GM13976 (cell line): ENCODE data around the gene MYO9B.

Source experiments
- DNase-seq: peaks from one replicate; pipeline ENCODE4 v3.0.0; 2012; ENCODE audit warnings: low spot score
- CTCF ChIP-seq: IDR thresholded peaks from 2 replicates; pipeline ENCODE4 v1.5.1; 2012; ENCODE audit warnings: borderline replicate concordance, mild to moderate bottlenecking; ENCODE audit not compliant: insufficient read depth; ENCODE audit errors: extremely low read depth, missing control alignments, control extremely low read depth
- in situ Hi-C: fragments of 300-500 bp; cut with MboI; formaldehyde crosslinking; loops from one replicate; pipeline ENCODE4 v1.12.0; 2022; ENCODE audit warnings: low sequenced_read_pairs, mixed read lengths, inconsistent platforms; ENCODE audit not compliant: unreplicated experiment

The MYO9B gene

GRCh38 chr19:17070912-17071311 is 4.7 kb upstream of the MYO9B start:
- DNase-seq, result no peak
- TF ChIP-seq CTCF, result no peak
- in situ Hi-C loops, result loop anchor here (25.0 kb wide), 1 partner anchor 166 kb away; the partner anchor contains the start of genes NR2F6 and OCEL1

- in situ Hi-C loops, result loop anchor here (25.0 kb wide), 1 partner anchor 163 kb away; the partner anchor contains the start of genes NR2F6 and OCEL1
- DNase-seq, result no peak
- no peak for TF ChIP-seq CTCF
Measured at GRCh38 chr19:17073869-17074633, 1.5 kb upstream of the MYO9B start.

- DNase-seq, result no peak
- in situ Hi-C loops, result loop anchor here (25.0 kb wide), 1 partner anchor 163 kb away; the partner anchor contains the start of genes NR2F6 and OCEL1
- no peak for TF ChIP-seq CTCF
Measured at GRCh38 chr19:17074634-17075034, 943 bp upstream of the MYO9B start.

- DNase-seq, result no peak
- in situ Hi-C loops, result no loop called here
- TF ChIP-seq CTCF, result no peak
Measured at GRCh38 chr19:17075864-17076542, 426 bp downstream of the MYO9B start.

- in situ Hi-C loops, result no loop called here
- TF ChIP-seq CTCF, result no peak
- no peak for DNase-seq
Measured at GRCh38 chr19:17076543-17076991, 990 bp downstream of the MYO9B start.

GRCh38 chr19:17077447-17078028 is 2.0 kb downstream of the MYO9B start:
- no peak for TF ChIP-seq CTCF
- no peak for DNase-seq
- in situ Hi-C loops, result no loop called here
